Activated naive CD4-positive, alpha-beta T cell treated with anti-CD3 and anti-CD28 coated beads, Interleukin-2, amount 50 U/mL, for 72 hours (primary cell): Measurements from ENCODE around the gene LCAT. TPM values are rescaled to one million over a fixed set of nuclear protein-coding genes. Genes with fewer than 3 reads are reported as not detected.
"Not testable (repeated sequence)": the region's sequence is repeated elsewhere in the genome, so short reads cannot be mapped to it uniquely, and the experiment has no call there.

Source experiments
- ATAC-seq, 2 donors: fragments of 150-1000 bp; cut with Tn5 transposase; 2 replicates each; pipeline ENCODE4 v1.10.0; 2021; ENCODE audit warnings: mild to moderate bottlenecking in 2 of 2, moderate library complexity in 2 of 2
- DNase-seq, 2 donors: peaks; one replicate each; pipeline ENCODE4 v3.0.0; 2021 to 2022; ENCODE audit warnings: low spot score in 2 of 2
- H3K27ac Mint-ChIP-seq, 2 donors: one replicate each; pipeline ENCODE4 v1.8.0; 2022; ENCODE audit warnings: mild to moderate bottlenecking in 2 of 2, mixed read lengths in 2 of 2
- H3K36me3 Mint-ChIP-seq, 2 donors: one replicate each; pipeline ENCODE4 v1.8.0; 2022; ENCODE audit warnings: mixed read lengths in 2 of 2
- H3K9me3 Mint-ChIP-seq, 2 donors: one replicate each; pipeline ENCODE4 v1.8.0; 2022; ENCODE audit warnings: mixed read lengths in 2 of 2
- total RNA-seq, 2 donors: library from RNA; stranded (reverse); gene quantifications; one replicate each; pipeline ENCODE4 v1.2.3, GENCODE V29; 2022

Gene LCAT
- total RNA-seq, 2 donors from 2014 or later = 15.7 to 32.5 TPM

- H3K27ac Mint-ChIP-seq, ATAC-seq, H3K36me3 Mint-ChIP-seq: not testable (repeated sequence)
These were observed 28.5 kb downstream of the LCAT start for GRCh38 chr16:67915496-67915769.

DNA sequence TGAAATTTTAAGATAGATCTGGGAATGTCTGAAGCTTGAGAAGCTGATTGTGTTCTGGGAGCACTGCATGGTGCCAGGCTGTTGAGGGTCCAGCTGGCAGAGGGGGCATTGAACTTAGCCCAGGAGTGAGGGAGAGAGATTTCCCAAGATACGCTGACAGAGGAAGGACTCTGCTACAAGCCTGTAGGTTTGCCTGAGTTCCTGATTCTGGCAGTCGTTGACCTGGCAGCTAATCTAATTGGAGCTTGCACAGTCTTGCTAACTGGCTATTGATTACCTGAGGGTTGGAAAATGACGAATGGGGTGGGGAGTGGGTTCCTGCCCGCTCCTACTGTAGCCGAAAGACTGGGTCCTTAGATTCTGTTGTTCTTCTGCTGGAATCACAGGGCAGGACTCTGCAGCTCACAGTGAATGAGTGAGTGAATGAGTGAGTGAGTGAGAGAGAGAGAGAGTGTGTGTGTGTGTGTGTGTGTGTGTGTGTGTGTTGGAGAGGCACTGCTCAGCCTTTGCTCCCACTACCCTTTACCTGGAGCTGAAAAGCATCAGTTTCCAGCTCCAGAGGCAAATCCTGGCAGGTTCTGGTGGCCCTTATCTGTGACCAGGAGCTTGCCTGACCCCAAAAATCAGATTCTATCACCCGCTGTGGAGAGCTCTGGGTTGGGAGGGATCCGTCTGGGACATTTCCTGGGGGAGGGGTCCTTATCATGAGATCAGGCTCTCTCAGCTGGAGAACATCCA is 29.0 kb downstream of the LCAT start:
- no peak for DNase-seq
- Mint-ChIP-seq H3K36me3 (no peaks in the 10 kb centered on the region), H3K9me3 (no peaks in the 10 kb centered on the region), H3K27ac (peak overlapping the region in 1 of 2 donors; percentile 65)
- ATAC-seq = no peak

More at GRCh38 chr16:67915496-67915769, 28.5 kb downstream of the LCAT start:
- DNase-seq, H3K9me3 Mint-ChIP-seq: not testable (repeated sequence)

- no peaks in the 10 kb centered on the region for H3K36me3 Mint-ChIP-seq
- DNase-seq = peak in 1 of 2 donors; percentile 38
- peak overlapping the region; percentile 46 to 80 for H3K27ac Mint-ChIP-seq
- no peaks in the 10 kb centered on the region for H3K9me3 Mint-ChIP-seq
- ATAC-seq = peak; percentile 90
These were observed 33.8 kb downstream of the LCAT start for GRCh38 chr16:67910158-67910557.

- H3K27ac Mint-ChIP-seq = peak overlapping the region; percentile 72 to 80
- no peak for ATAC-seq
- no peaks in the 10 kb centered on the region for H3K9me3 Mint-ChIP-seq
- DNase-seq = no peak
- H3K36me3 Mint-ChIP-seq = no peaks in the 10 kb centered on the region
These were observed 34.7 kb downstream of the LCAT start for GRCh38 chr16:67909056-67909742.

GRCh38 chr16:67907397-67908180 is 36.3 kb downstream of the LCAT start:
- Mint-ChIP-seq H3K27ac (peak overlapping the region; percentile 0 to 72), H3K9me3 (no peaks in the 10 kb centered on the region), H3K36me3 (no peaks in the 10 kb centered on the region)
- no peak for ATAC-seq
- DNase-seq = no peak

DNA sequence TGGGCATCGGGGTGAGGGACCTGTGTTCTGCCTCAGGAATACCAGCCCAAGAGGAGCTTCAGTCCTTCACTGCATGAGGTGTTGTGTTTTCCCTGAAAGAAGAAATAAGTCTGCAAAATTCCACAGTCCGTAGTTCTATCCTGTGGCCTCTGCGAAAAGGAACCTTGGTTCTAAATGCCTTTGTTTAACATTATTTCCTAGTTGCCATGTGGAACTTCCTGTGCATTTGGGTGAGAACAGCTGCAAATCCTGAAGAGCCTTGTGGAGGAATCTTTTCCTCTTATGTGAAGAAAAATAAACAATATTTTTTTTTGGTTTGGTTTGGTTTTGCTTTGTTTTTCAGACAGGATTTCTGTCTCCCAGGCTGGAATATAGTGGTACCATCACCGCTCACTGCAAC is 41.1 kb downstream of the LCAT start:
- no peak overlapping the region for H3K27ac Mint-ChIP-seq
- H3K36me3 Mint-ChIP-seq = no peaks in the 10 kb centered on the region
- ATAC-seq = no peak
- H3K9me3 Mint-ChIP-seq = no peaks in the 10 kb centered on the region
- no peak for DNase-seq

DNA sequence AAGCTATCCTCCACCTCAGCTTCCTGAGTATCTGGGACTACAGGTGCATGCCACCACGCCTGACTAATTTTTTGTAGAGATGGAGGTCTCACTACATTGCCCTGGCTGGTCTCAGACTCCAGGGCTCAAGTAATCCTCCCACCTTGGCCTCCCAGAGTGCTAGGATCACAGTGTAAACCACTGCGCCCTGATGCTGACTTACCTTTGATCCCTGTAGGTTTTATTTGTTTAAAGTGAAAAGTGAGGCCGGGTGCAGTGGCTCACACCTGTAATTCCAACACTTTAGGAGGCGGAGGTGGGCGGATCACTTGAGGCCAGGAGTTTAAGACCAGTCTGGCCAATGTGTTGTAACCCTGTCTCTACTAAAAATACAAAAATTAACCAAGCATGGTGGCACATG is 42.2 kb downstream of the LCAT start:
- ATAC-seq = no peak
- Mint-ChIP-seq H3K27ac (peak overlapping the region in 1 of 2 donors; percentile 22), H3K36me3 (no peaks in the 10 kb centered on the region), H3K9me3 (no peaks in the 10 kb centered on the region)
- DNase-seq = no peak

- no peak for ATAC-seq
- H3K27ac Mint-ChIP-seq = no peak overlapping the region
These were observed 46.7 kb downstream of the LCAT start for GRCh38 chr16:67897231-67897630.

GRCh38 chr16:67893743-67894399 is 50.0 kb downstream of the LCAT start:
- Mint-ChIP-seq H3K9me3 (no peaks in the 10 kb centered on the region), H3K36me3 (peaks cover 4 to 7% of the 10 kb centered on the region in 2 donors), H3K27ac (peak overlapping the region; percentile 94 to 97)
- DNase-seq (no peak), ATAC-seq (no peak)

More at GRCh38 chr16:67897231-67897630, 46.7 kb downstream of the LCAT start:
- no peak for DNase-seq
- no peaks in the 10 kb centered on the region for H3K9me3 Mint-ChIP-seq
- peaks cover 4 to 7% of the 10 kb centered on the region in 2 donors for H3K36me3 Mint-ChIP-seq

DNA sequence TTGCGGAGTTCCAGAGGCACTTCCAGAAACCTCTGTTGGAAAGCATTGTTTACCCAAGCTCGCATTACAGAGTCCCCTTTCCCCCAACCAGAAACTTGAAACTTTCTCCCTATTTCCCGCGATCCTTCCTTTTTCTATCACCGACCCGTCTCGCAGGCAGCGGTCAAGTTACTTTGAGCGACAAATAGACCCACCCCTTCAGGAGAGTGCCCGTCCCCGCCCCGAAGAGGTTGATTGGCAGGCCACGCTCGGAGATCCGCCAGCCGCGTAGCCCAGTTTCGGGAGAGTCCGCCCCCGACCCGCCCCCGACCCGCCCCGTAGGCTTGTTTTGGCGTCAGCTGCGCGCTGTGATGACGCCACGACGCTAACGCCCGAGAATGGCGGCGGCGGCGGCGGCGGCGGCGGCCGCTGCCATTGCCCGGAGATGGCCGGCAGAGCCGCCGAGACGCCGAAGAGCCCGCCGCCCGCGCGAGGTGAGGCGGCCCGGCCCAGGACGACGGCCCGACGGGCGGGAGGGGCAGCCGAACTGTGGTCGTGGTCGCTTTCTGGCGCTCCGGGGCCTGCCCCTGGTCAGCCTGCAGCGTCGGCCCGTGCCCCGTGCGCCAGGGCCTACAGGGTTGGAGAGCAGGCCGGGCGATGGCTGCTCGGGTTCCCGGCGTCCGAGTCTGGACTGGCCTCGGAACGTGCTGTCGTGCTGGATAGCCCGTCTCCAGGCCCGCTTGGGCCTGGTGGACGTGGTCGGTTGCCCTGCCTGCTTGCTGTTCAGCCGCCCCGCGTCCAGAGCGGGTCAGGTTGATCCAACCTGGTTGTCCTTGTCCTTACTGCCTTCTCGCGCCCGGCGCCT is 50.8 kb downstream of the LCAT start, which contains the start of gene PSKH1:
Gene PSKH1 (plus strand): TSS at position 356 of the 844 bp plus-strand sequence. CDS start 15,496 bp downstream, outside the sequence.
- no peaks in the 10 kb centered on the region for H3K9me3 Mint-ChIP-seq
- peak within 1 kb of the TSS; percentile 94 to 97 for H3K27ac Mint-ChIP-seq
- H3K36me3 Mint-ChIP-seq = peaks cover 4 to 7% of the 10 kb centered on the region in 2 donors
- DNase-seq = peak; percentile 90 to 92
- peak; percentile 100 for ATAC-seq

DNA sequence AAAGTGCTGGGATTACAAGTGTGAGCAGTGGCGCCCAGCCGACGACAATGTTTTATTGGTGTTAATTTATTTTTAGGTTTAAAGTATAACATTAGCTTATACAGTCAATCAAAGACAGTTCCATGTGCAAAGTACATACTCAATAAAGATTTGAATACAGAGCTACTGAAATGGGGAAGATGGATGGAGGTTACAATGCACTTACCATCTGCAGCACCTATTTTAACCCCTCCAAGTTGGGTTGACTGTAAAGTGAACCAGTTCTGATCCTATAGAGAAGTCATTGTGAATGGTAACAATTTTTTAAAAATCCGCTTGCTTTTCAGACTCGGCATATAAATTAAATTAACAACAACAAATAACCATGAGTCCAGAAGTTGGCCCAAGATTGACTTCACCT is 51.5 kb downstream of the LCAT start:
- Mint-ChIP-seq H3K9me3 (no peaks in the 10 kb centered on the region), H3K36me3 (peaks cover 4 to 7% of the 10 kb centered on the region in 2 donors), H3K27ac (peak overlapping the region; percentile 66 to 94)
- no peak for ATAC-seq
- DNase-seq = no peak

Other genes starting within 250 kb of the LCAT start
- gene GFOD2, start 224.8 kb downstream of the LCAT start, total RNA-seq = 10 to 100 TPM; 10.9 to 12.9 TPM
- gene RANBP10, start 137.6 kb downstream of the LCAT start, total RNA-seq = 10 to 100 TPM; 18.3 to 21.2 TPM
- gene TSNAXIP1, start 137.2 kb downstream of the LCAT start, total RNA-seq = under 1 TPM in 1 of 2 donors, not detected in 1; 0.35 TPM
- gene THAP11, start 101.8 kb downstream of the LCAT start, total RNA-seq = 10 to 100 TPM; 26.9 to 43.2 TPM
- gene NUTF2, start 97.2 kb downstream of the LCAT start, total RNA-seq = 100 to 1,000 TPM; 111 to 160 TPM
- 10 to 100 TPM; 49.5 to 86.4 TPM for gene CENPT, start 96.4 kb downstream of the LCAT start, total RNA-seq
- 100 to 1,000 TPM; 108 to 117 TPM for gene EDC4, start 71.1 kb downstream of the LCAT start, total RNA-seq
- gene NRN1L, start 59.2 kb downstream of the LCAT start, total RNA-seq = under 1 TPM in 1 of 2 donors, not detected in 1; 0.78 TPM
- 10 to 100 TPM in 1 of 2 donors, 1 to 10 TPM in 1; 3.5 to 11.6 TPM for gene PSKH1, start 50.9 kb downstream of the LCAT start, total RNA-seq
- gene CTRL, start 12.3 kb downstream of the LCAT start, total RNA-seq = 1 to 10 TPM; 1.8 to 3.8 TPM
- 100 to 1,000 TPM; 156 to 215 TPM for gene PSMB10, start 7.3 kb downstream of the LCAT start, total RNA-seq
- gene SLC12A4, start 24.5 kb upstream of the LCAT start, total RNA-seq = 10 to 100 TPM; 37.2 to 64.0 TPM
- gene DPEP3, start 36.4 kb upstream of the LCAT start, total RNA-seq = under 1 TPM; 0.19 to 0.23 TPM
- gene DPEP2, start 55.4 kb upstream of the LCAT start, total RNA-seq = 1 to 10 TPM; 2.5 to 6.3 TPM
- gene DPEP2NB, start 71.8 kb upstream of the LCAT start, total RNA-seq = not detected
- 10 to 100 TPM in 1 of 2 donors, 1 to 10 TPM in 1; 7.7 to 15.6 TPM for gene DDX28, start 79.1 kb upstream of the LCAT start, total RNA-seq
- 10 to 100 TPM; 21.2 to 35.5 TPM for gene DUS2, start 79.2 kb upstream of the LCAT start, total RNA-seq
- gene NFATC3, start 141.2 kb upstream of the LCAT start, total RNA-seq = 10 to 100 TPM; 64.2 to 90.1 TPM